ENCODE data around the gene IL10RA. TPM values are rescaled to one million over a fixed set of nuclear protein-coding genes. Genes with fewer than 3 reads are reported as not detected.
"Not testable (repeated sequence)": the region's sequence is repeated elsewhere in the genome, so short reads cannot be mapped to it uniquely, and the experiment has no call there.

The IL10RA gene
- 0.52 and 0.60 TPM in 2 replicates for total RNA-seq

DNA sequence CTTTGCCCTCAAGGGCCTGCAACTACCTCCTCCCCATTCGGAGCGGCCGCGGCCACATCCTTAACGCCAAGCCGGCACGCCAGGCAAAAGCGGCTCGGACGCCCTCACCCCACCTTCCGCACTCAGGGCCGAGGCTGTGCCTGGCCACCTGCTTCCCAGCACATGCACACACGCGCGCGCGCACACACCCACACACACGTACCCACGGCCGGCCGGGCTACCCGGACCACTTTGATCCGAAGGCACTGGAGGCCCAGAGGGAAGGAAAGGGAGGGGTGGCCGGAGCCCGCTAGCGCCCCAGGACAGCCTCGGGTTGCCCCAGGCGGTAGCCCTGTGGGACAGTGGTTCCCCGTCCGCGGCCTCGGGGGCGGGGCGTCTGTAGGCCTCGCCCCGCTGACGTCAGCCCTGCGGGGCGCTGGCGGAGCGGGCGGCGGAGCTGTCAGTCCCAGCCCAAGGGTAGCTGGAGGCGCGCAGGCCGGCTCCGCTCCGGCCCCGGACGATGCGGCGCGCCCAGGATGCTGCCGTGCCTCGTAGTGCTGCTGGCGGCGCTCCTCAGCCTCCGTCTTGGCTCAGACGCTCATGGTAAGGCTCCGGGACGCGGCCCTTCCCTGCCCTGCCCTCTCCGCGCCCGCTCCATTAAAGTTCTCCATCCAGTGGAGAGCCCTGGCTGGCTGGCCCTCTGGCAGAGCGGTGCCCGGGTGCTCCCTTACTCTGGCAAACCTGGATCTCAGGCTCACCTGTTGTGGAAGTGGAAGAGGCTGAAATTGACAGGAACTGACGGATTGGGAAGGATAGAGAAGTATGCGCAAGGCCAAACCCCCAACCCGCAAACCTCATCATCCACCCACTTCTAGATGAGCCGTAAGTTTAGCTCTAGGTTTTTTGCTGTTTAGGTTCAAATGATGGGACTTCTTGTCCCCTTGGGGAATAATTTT lies at the start of gene IL10RA:
Gene IL10RA (plus strand): TSS at position 442 of the 935 bp plus-strand sequence. CDS start 74 bp downstream, at position 516.
- DNase-seq (ENCODE audit: low read depth) = peak; percentile 27

DNA sequence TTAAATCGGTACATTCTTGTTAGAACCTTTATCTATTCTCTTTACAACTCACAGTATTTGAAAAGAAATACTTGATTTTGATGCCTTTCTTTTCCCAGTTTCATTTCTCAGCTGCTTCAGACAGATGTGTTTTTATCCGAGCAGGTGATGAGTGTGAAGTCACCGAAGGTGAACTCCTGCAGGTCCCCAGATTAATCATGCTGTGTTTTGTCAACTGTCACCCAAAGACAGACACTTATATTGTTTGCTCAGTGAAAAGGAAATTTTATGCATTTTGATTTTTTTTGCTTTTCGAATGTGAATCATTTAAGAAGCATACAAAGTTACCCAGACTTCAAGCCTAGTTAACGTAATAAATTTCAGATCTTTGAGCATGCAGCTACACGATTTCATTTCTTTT lies 49.2 kb upstream of the IL10RA start:
- no peak for DNase-seq (ENCODE audit: low read depth)

DNA sequence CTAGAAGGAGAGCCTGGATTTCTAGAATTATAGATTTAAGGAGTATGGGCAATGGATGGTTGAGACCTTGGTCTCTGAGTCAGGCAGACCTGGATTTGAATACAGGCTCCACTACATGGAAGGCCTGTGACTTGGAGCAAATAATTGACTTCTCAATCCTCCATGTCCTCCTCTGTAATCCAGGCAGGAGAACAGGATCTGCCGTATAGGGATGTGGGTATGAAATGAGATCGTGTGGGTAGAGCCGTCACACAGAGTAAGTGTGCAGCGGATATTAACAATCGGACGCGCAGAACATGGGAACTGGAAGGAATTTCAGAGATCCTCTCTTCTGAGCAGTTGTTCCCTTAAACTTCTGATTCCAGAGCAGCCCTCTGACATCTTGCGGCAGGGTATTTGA lies 45.5 kb upstream of the IL10RA start:
- DNase-seq (ENCODE audit: low read depth) = no peak

DNA sequence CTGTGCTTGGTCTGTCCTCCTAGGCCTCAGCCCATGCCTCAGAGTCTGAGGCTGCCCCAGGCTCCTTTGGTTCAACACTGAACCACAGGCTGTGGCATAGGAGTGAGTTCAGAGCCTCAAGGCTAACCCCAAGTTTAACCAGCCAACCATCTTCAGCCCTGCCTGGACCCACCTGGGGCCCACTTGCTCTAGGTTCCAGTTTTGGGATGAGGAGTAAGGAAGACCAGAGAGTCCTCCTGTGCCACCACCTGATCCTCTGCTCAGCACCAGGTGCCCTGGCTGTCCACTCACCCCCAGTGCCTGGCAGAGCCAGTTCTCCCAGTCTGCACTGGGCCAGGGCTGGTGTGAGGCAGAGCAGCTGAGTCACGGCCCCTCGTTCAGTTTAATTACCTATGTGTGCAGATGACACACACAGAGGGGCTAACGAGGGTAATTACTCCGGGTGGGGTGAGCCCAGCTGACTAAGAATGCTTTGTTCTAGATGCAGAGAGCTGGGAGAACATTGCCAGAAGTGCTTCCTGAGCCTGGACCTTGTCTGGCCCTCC lies 45.0 kb upstream of the IL10RA start:
- DNase-seq (ENCODE audit: low read depth) = peak; percentile 78

DNA sequence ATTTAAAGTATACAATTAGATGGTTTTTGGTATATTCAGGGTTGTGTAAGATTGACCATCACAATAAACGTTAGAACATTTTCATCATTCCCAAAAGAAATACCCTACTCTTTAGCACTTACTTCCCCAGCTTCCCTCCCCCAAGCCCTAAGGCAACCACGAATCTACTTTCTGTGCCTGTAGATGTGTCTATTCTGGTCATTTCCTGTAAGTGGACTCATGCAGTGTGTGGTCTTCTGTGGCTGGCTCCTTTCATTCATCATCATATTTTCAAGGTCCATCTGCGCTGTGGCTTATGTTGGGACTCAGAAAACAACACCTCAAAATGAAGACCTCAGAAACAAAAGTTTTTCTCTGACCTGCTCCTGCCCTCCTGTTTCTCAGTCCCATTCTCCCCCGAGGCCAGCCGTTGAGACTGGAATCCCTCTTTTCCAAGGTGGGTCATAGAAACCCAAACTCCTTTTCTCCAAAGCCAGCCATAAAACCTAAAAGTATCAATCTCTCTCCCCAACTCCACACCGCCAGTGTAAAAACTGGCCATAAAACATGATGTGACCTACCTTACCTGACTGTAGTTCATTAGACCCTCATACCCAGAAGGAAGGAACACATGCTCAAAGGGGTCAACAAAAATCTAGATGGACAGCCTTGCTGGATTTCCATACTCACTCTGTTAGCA lies 44.1 kb upstream of the IL10RA start:
- DNase-seq (ENCODE audit: low read depth) = no peak

DNA sequence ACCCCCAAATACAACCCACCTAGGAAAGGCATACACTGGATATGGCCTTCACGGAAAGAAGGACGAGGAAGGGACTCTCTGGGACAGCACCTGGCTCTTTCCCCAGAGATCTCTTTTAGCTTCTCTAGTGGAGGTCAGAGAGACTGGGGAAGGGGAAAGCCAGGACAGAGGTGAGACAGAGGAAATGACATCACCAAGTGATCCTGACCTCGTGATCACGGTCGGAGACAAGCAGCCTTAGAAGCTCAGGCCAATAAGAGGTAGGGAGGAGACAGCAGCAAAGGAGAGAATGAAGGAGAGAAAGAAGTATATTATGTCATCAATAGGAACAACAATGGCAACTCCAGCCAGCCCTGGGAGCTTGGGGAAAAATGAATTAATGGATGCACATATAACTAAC lies 41.6 kb upstream of the IL10RA start:
- no peak for DNase-seq (ENCODE audit: low read depth)

DNA sequence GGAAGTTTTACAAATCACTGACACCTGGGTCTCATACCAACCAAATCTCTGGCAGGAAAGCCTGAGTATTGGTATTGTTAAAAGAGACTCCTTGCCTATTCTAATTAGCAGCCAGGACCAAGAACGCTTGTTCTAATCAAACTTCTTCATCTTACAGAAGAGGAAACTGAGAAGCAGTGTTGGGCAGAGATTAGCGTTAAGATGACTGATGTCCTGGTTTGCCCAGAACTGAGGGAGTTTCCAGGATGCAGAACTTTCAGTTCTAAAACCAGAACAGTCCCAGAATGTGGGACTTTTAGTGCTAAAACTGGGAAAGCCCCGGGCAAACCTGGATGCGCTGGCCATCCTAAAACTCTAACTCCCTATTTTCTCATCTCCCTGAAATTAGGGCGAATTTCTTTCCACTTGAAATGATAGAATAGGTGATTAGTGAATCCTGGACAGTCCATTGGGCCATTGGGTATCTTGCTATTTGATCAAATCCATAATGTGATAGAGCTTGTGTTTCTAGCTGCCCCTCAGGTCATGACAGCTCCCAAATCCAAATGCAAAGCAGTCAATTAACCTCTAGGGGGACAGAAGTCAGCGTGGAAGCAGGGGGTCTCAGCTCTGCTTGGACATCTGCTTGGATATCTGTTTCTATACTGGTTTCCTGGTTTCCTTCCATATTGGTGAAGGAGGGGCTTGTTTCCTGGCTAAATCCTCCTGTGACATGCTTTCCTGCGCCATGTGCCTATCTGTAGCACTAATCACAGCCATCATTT lies 41.0 kb upstream of the IL10RA start:
- DNase-seq (ENCODE audit: low read depth) = no peak

DNA sequence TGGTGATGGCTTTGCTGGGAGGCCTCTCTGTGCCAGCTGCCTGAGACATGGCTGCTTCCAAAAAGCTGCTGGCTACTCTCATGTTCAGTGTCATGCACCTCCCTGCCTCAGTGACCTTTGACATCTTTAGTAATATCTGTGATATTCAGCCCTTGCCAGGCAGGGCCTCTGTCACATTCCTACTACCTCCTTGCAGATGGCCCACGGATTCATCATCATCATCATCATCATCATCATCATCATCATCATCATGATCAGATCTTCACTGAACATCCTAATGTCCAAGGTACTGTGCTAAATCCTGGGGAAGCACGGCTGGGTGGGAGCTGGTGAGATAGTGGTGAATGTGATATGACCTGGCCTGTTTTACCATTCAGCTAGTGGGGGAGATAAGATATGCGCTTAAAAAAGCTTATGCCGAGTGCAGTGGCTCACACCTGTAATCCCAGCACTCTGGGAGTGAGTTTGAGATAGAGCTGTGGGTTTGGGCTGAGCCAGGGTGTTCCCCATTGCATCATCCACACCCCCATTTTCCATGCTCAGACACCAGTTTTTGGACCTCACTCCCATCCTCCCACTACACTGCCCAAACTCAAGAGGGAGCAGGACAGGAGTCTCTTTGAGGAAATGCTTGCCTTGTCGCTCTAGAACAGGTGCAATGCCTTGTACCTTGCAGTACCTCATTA lies 39.9 kb upstream of the IL10RA start:
- no peak for DNase-seq (ENCODE audit: low read depth)

DNA sequence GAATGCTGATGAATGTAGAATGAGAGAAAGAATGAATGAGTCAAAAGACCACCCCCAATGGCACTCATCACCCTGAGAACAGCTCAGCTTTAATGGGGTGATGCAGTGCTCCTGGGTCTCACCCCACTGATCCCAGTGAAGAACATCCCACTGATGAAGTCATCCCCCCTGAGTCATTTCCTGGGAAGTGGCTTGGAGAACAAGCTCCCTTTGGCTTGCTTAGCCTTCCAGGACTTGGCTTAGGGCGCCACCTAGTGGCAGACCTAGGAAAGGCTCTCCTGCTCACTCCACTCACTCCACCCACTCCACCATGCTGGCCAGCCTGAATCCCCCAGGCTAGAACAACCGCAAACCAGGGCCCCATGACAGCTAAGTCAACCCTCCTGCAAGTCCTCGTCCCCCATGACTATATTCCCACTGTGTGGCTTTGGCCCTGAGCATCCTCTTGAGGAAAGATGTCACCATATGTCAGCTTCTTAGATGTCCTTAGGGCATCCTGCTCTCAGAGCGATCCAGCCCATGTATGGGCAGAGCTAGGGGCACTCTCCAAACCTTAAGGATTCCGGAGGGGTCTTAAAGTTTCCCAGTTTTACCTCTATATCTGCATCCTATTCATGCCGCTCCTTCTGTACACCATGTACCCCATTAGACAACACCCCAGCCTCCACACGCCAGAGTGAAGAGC lies 39.2 kb upstream of the IL10RA start:
- peak; percentile 95 for DNase-seq (ENCODE audit: low read depth)

DNA sequence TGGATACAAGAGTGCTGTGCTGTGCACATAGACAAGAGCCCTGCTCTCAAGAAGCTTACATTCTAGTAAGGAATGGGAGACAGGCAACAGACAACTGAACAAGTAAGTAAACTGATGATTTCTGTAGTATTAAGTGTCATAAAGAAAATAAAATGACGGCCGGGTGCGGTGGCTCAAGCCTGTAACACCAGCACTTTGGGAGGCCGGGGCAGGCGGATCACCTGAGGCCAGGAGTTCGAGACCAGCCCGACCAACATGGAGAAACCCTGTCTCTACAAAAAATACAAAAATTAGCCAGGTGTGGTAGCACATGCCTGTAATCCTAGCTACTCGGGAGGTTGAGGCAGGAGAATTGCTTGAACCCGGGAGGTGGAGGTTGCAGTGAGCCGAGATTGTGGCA lies 38.4 kb upstream of the IL10RA start:
- DNase-seq (ENCODE audit: low read depth) = not testable (repeated sequence)

DNA sequence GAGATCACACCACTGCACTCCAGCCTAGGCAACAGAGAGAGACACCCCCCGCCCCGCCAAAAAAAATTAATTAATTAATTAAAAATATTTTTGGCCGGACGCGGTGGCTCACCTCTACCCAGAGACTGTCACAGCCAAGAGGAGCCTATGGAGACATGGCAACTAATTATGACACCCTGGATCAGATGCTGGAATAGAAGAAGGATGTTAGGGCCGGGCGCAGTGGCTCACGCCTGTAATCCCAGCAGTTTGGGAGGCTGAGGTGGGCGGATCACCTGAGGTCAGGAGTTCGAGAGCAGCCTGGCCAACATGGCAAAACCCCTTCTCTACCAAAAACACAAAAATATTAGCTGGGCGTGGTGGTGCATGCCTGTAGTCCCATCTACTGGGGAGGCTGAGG lies 37.7 kb upstream of the IL10RA start:
- not testable (repeated sequence) for DNase-seq (ENCODE audit: low read depth)

DNA sequence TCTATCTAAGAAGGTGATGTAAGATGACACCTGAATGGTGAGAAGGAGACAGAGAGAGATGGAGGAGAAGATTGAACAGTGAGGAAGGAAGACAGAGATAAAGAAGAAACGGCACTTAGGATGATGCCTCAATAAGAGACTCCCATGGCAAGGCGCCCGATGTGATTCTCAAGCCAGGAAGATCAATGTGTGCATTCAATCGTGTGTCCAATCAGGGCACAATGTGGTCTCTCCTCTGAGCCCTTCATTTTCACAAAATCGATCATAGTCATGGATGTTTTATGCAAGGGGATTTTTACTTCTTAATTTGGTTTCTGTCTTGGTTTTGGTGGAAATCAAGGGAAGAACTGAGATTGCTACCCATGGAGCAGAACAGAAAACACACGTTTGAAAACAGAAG lies 37.1 kb upstream of the IL10RA start:
- no peak for DNase-seq (ENCODE audit: low read depth)

DNA sequence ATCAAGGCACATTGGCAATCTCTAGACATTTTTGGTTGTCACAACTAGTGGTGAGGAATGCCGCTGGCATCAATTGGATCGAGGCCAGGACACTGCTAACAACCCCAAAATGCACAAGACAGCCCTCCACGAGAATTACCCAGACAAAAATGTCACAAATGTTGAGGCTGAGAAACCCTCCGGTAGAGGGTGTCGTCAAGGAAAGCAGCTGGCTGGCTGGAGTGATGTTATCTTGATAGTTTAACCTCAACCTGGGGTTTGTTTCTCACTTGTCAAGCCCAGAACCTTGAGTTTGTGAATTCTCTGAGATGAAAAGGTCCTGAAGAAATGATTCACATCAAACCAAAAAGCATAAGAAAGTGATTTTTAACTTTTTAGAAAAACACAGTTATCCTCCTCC lies 35.9 kb upstream of the IL10RA start:
- DNase-seq (ENCODE audit: low read depth) = no peak

DNA sequence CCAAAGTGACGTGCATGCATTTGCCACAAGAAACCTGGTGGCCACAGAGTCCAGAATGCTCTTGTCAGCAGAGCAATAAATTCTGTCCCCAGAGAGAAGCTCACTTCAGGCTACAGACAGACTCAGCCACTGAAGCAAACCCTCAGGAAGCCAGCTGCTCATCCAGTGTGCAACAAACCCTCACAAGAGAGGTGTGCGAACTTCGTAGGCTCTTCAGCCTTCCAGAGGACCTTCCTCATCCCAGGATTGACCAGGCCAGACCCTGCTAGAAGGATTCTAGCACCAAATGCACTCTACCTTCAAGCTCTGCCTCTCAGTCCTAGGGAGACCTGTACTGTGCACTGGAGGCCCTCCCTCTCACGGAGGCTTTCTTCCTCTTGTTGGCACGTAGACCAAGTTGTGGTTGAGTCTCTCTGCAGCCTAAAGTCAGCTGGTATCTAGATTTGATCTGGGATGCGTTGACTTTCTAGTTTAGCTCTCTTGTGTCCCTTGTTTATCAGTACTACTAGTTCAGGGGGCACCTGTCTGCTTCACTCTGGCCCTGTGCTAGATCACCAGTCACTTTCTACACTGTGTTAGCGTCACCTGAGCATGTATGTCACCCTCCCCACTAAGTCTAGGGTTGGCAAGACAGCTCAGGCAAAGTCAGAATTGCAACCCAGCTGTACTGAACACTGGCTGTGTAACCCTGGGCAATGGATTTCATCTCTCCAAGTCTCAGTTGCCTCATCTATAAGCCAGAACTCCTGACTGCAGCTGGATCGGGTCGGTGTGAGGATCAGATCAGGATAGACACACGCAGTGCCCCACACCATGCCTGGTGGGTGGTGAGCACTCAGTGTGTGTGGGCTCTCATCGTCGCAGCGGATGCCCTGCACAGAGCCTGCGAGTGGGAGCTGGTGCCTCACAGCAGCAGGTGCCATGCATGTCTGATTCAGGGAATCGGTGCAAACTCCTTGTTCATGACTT lies 34.9 kb upstream of the IL10RA start:
- no peak for DNase-seq (ENCODE audit: low read depth)

DNA sequence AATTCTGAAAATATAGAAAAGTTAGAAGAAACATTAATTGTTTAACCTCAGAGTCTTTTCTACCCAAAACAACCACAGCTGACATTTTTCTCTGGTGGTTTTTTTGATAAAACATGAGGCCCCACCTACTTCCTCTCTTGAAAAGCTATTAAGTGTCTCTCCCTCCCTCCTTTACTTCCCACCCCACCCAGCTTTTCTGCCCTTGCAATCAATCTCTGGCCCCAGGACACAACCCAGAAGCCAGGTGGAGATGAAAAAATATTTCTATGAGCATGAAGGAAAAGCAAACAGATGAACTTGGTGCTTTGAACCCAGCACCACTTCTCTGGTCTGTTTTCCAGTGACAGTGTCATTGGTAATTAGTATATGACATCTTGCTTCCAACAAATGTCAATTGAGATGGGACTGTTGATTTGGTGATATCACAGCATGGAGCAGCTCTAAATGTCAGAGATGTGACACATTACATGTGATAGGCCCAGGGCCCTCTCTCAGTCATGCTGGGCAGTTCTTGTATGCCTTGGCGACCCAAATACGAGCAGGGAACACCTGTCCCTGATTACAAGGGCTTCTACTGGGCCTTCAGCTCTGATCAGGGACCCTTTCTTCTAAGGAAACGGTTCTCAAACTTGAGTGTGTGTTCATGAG lies 33.0 kb upstream of the IL10RA start:
- no peak for DNase-seq (ENCODE audit: low read depth)

DNA sequence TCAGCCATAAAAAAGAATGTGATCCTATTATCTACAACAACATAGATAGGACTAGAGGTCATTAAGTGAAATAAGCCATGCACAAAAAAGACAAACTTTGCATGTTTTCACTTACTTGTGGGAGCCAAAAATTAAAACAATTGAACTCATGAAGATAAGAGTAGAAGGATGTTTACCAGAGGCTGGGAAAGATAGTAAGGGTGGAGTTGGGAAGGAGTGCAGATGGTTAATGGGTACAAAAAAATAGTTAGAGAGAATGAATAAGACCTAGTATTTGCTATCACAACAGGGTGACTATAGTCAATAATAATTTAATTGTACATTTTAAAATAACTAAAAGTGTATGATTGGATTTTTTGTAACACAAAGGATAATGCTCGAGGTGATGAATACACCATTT lies 27.2 kb upstream of the IL10RA start:
- no peak for DNase-seq (ENCODE audit: low read depth)

DNA sequence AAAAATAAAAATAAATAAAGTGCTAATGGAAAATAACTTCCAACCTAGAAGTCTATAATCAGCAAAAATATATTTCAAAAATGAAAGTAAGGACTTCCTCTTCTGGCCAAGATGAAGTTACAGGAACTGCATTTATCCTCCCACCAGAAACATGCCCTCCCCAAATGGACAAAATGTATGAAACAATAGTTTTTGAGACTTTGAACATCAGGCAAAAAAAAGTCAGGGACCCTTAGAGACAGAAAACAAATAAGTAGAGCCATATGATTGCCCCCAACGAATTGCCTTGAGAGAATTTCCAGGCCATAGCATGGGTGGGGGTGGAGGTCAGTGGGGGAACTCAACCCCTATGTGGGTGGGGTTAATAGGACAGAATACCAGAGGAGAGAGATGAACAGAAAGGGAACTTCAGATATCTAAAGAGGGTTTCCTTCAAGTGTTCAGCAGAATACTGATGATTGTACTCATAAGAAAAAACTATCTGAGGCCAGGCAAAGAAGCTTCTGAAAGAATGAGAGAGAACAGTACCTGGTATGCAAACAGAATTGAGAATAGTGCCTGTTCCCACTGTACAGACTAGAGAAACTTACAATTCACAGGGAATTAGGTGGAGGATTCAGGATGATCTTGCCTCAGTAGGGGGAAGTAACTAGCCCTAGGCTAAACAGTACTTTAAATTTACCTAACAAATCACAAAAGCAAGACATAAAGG lies 26.6 kb upstream of the IL10RA start:
- DNase-seq (ENCODE audit: low read depth) = no peak

DNA sequence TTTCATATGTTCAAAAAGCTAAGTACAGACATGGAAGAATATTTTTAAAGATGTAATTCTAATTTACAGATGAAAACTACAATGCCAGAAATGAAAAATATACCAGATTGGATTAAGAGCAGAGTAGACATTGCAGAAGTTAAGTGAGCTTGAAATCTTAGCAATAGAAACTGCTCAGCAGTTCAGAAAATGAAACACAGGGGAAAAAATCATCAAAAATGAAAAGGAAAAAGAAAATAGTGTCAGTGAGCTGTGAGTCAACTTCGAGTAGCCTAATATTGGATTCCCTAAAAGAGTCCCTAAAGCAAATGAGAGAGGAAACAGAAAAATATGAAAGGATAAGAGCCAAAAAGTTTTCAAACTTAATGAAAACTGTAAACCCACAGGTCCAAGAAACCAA lies 25.8 kb upstream of the IL10RA start:
- no peak for DNase-seq (ENCODE audit: low read depth)

DNA sequence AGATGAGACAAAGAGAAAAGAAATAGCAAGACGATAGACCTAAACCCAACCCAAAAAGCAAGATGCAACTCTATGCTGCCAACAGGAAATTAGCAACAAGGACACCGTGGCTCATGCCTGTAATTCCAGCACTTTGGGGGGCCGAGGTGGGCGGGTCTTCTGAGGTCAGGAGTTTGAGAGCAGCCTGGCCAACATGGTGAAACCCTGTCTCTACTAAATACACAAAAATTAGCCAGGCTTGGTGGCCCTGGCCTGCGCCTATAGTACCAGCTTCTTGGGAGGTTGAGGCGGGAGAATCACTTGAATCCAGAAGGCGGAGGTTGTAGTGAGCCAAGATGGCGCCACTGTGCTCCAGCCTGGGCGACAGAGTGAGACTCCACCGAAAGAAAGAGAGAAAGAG lies 24.3 kb upstream of the IL10RA start:
- no peak for DNase-seq (ENCODE audit: low read depth)
